C4-2B (cell line): ENCODE data around the gene GNL1.

Source experiments
- H3K27ac ChIP-seq: fragments of 450-650 bp; 2 replicates; pipeline ENCODE4 v1.5.1; 2017
- CTCF ChIP-seq: fragments of 450-650 bp; conservative IDR thresholded peaks from 2 replicates; pipeline ENCODE4 v1.5.1; 2017; ENCODE audit warnings: mild to moderate bottlenecking
- ZFX ChIP-seq: fragments of 450-650 bp; IDR thresholded peaks from 2 replicates; pipeline ENCODE4 v1.6.1; 2017

The GNL1 gene

GRCh38 chr6:30515944-30516753, 40.1 kb downstream of the GNL1 start:
- TF ChIP-seq CTCF: no peak
- TF ChIP-seq ZFX: no peak
- H3K27ac ChIP-seq: peak overlapping the region; percentile 52

DNA sequence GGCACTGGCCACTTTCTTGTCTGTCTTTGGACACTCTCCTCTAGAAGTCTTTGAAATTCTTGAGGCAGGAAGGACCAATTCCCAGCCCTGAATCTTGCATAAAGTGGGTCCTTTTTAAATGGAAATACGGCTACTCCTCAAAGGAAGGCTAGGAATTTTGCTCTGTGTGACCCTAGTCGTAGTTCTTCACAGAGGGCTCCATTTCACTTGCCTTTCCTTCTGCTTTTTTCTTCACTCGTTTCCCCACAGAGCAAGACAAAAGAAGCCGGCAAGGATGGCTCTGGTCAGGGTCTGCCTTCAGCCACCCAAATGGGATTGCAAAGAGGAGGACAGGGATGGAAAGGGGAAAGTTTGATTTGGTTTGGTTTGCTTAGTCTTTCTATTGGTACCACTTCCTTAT, 41.2 kb downstream of the GNL1 start:
- no peak overlapping the region for H3K27ac ChIP-seq
- TF ChIP-seq CTCF (no peak), ZFX (no peak)

GRCh38 chr6:30513451-30513850, 42.8 kb downstream of the GNL1 start:
- TF ChIP-seq ZFX: no peak
- no peak for TF ChIP-seq CTCF
- H3K27ac ChIP-seq: no peak overlapping the region

GRCh38 chr6:30511169-30511546, 45.1 kb downstream of the GNL1 start:
- no peak for TF ChIP-seq CTCF
- TF ChIP-seq ZFX: no peak
- H3K27ac ChIP-seq: no peak overlapping the region

- TF ChIP-seq ZFX: no peak
- H3K27ac ChIP-seq: no peak overlapping the region
These were observed 45.7 kb downstream of the GNL1 start for GRCh38 chr6:30510419-30511168.

DNA sequence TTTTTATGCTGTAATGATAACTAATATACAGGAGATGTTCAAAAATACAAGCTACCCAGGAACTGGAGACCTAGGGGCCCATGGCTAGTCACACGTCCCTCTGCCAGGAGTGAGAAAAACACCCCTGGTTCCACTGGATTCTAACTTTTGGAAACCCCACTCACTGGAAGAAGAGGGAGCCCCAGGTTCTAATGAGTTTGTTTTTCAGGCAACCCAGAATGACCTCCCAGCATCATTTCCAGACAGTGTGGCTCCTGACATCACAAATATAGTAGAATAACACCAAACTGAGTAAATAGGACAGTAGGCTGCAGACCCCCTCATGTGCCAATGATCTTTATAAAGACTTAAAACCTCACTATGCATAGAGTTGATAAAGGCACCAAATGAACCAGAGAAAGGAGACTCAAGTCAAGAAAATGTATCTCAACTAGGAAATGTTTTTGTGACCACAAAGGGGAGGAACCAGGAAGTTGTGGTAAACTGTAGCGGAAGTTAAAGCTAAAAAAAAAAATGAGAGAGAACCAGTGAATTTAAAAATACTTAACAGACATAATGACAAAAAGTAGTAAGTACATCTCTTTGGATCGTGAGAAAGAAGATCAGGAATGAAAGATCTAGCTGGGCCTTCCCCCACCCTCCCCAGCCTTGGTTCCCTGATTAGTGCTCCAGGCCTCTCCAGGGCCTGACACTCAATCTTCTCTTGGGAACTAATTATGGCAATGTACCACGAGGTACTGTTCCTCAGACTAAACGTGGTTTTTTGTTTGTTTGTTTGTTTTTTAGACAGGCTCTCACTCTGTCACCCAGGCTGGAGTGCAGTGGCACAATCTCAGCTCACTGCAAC, 47.2 kb downstream of the GNL1 start:
- TF ChIP-seq CTCF: no peak
- TF ChIP-seq ZFX: no peak
- no peak overlapping the region for H3K27ac ChIP-seq

- H3K27ac ChIP-seq: no peak overlapping the region
These were observed 48.2 kb downstream of the GNL1 start for GRCh38 chr6:30507849-30508827.

More at GRCh38 chr6:30507849-30508827, 48.2 kb downstream of the GNL1 start:
- TF ChIP-seq CTCF (no peak), ZFX (no peak)
